ENCODE data around the gene RPS13. TPM values are rescaled to one million over a fixed set of nuclear protein-coding genes. Genes with fewer than 3 reads are reported as not detected.
"Not testable (repeated sequence)": the region's sequence is repeated elsewhere in the genome, so short reads cannot be mapped to it uniquely, and the experiment has no call there.

The RPS13 gene
- total RNA-seq, 1 experiment from 2014 or later = 1,387 TPM

DNA sequence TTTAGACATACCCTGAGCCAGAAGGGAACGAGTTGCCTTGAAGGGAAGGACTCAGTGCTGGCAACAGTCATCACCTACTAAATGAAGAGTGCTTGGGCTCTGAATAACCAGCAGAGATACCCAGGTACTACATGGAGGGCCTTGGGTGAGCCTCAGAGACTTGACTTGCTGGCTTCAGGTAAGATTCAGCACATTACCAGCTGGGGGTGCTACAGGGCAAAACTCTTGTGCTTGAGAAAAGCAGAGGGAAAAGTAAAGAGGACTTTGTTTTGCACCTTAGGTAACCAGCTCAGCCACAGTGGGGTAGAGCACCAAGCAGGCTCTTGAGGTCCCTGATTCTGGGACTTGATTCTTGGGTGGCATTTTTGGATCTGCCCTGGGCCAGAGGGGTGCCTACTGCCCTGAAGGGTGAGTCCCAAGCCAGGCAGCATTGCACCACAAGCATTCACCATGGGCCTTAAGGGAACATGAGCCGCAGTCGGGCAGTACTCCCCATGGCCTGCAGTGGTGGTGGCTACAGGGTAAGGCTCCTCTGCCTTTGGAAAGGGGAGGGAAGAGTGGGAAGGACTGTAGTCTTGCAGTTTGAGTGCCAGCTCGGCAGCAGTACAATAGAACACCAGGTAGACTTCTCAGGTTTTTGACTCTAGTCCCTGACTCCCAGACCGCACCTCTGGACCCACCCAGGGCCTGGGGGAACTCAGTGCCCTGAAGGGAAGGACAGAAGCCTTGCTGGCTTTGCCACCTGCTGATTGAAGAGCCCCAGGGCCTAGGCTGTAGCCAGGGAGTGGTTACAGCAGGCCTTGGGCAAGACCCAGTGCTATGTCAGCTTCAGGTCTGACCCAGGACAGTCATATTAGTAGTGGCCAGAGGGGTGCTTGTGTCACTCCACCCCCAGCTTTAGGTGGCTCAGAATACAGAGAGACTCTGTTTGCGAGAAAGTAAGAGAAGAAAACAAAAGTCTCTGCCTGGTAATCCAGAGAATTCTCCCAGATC, 40.5 kb downstream of the RPS13 start:
- no peak for DNase-seq (ENCODE audit: low read depth)

DNA sequence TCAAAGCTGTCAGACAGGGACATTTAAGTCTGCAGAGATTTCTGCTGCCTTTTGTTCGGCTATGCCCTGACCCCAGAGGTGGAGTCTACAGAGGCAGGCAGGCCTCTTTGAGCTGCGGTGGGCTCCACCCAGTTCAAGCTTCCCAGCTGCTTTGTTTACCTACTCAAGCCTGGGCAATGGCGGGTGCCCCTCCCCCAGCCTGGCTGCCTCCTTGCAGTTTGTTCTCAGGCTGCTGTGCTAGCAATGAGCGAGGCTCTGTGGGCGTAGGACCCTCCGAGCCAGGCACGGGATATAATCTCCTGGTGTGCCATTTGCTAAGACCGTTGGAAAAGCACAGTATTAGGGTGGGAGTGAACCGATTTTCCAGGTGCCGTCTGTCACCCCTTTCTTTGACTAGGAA, 43.4 kb downstream of the RPS13 start:
- not testable (repeated sequence) for DNase-seq (ENCODE audit: low read depth)

DNA sequence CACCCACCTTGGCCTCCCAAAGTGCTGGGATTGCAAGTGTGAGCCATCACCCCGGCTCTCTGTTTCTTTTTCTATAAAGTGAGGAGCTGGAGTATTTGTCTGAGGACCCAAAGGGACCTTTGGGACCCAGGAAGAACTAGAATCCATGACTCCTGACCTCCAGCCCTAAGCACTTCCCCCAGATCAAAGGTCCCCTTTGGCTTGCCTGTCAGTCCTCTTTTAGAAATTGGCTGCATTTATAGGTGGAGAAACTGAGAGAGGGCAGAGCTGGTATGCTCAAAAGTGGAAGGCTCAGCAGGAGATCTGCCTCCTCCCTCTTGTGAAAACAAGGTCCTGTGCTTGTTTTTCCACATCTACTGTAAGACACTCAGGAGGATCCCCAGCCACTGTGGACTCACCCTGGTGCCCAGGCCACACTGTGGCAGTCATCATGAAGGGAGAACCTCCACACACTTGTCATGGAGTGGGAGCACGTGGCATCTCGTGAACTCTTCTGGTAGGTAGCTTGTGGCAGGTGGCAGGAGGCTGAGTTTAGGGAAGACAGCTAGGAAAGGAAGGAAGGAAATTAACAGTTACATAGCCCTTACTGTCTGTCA, 50.9 kb downstream of the RPS13 start:
- DNase-seq (ENCODE audit: low read depth) = no peak

DNA sequence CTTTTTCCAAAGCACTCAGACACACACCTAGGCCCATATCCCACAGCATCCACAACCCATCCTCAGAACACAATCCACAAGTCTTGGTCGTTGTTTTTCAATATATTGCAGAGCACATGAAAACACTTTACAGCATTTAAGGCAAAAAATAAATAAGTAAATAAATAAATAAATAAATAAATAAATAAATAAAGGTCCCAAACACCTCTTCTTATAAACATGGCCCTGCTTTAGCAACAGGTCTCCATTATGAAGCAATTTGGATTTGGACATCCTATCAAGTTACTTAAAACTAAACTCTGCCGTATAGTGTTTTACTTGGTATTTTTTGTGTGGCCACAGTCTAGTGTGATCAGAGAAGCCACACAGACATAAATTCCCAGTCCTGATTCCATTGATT, 52.5 kb downstream of the RPS13 start:
- no peak for DNase-seq (ENCODE audit: low read depth)

Other genes with a start within 250 kb of the RPS13 start
- gene PLEKHA7, start 63.3 kb downstream of the RPS13 start, total RNA-seq (2014; rRNA removed; shearing (Covaris generic)) = 8.9 and 10.2 TPM in 2 replicates
- gene PIK3C2A, start 130.3 kb upstream of the RPS13 start, total RNA-seq (2014; rRNA removed; shearing (Covaris generic)) = 17.4 and 23.5 TPM in 2 replicates
- gene NUCB2, start 199.1 kb upstream of the RPS13 start, total RNA-seq (2014; rRNA removed; shearing (Covaris generic)) = 44.5 and 62.1 TPM in 2 replicates